Neural cell (in vitro differentiated cells): Measurements from ENCODE around the gene YPEL1. TPM values are rescaled to one million over a fixed set of nuclear protein-coding genes. Genes with fewer than 3 reads are reported as not detected.
"Not testable (repeated sequence)": the region's sequence is repeated elsewhere in the genome, so short reads cannot be mapped to it uniquely, and the experiment has no call there.

Experiments used
- H2AFZ ChIP-seq: fragments of 200-600, 300-800 bp; sonication (generic), shearing (Covaris generic); 2 replicates; pipeline ENCODE4 v1.6.0; 2014; ENCODE audit warnings: low read depth, mild to moderate bottlenecking, antibody characterized with exemption, low read length, moderate library complexity
- H3F3A ChIP-seq: fragments of 200-600 bp; shearing (Covaris generic); 2 replicates; pipeline ENCODE4 v1.6.1; 2016; ENCODE audit warnings: mild to moderate bottlenecking, moderate library complexity, mixed read lengths, antibody characterized with exemption, low read length; ENCODE audit not compliant: insufficient read depth, poor library complexity, severe bottlenecking
- H3K27ac ChIP-seq: fragments of 200-600, 300-800 bp; sonication (generic), shearing (Covaris generic); 2 replicates; pipeline ENCODE4 v1.5.1; 2014; ENCODE audit warnings: mild to moderate bottlenecking, low read length, moderate library complexity
- H3K27me3 ChIP-seq: fragments of 300-800, 200-600 bp; sonication (generic), shearing (Covaris generic); 2 replicates; pipeline ENCODE4 v1.6.0; 2014; ENCODE audit warnings: mild to moderate bottlenecking, low read depth, low read length, moderate library complexity; ENCODE audit not compliant: insufficient read depth
- H3K36me3 ChIP-seq: fragments of 300-800, 200-600 bp; sonication (generic), shearing (Covaris generic); 2 replicates; pipeline ENCODE4 v1.5.1; 2014; ENCODE audit warnings: mild to moderate bottlenecking, antibody characterized with exemption, low read length, moderate library complexity; ENCODE audit not compliant: insufficient read depth
- H3K4me2 ChIP-seq: fragments of 300-800, 200-600 bp; sonication (generic), shearing (Covaris generic); 2 replicates; pipeline ENCODE4 v1.6.0; 2014; ENCODE audit warnings: mild to moderate bottlenecking, low read length
- H3K4me3 ChIP-seq: fragments of 300-800, 200-600 bp; sonication (generic), shearing (Covaris generic); 2 replicates; pipeline ENCODE4 v1.5.1; 2014; ENCODE audit warnings: mild to moderate bottlenecking, low read length, moderate library complexity
- H3K79me2 ChIP-seq: fragments of 200-600 bp; shearing (Covaris generic); replicated peaks from 2 replicates; pipeline ENCODE4 v1.6.0; 2014; ENCODE audit warnings: mild to moderate bottlenecking, low read length, moderate library complexity; ENCODE audit not compliant: insufficient read depth
- H3K9ac ChIP-seq: fragments of 300-800, 200-600 bp; sonication (generic), shearing (Covaris generic); 2 replicates; pipeline ENCODE4 v1.6.1; 2016; ENCODE audit warnings: mild to moderate bottlenecking, low read length, mixed read lengths
- H3K9me2 ChIP-seq: fragments of 200-600 bp; shearing (Covaris generic); 2 replicates; pipeline ENCODE4 v1.6.1; 2016; ENCODE audit warnings: mild to moderate bottlenecking, low read length, mixed read lengths; ENCODE audit not compliant: insufficient read depth
- H3K9me3 ChIP-seq: fragments of 200-600, 300-800 bp; sonication (generic), shearing (Covaris generic); 2 replicates; pipeline ENCODE4 v1.6.1; 2016; ENCODE audit warnings: mild to moderate bottlenecking, mixed run types, low read length, moderate library complexity, mixed read lengths
- H4K20me1 ChIP-seq: fragments of 200-600 bp; shearing (Covaris generic); 2 replicates; pipeline ENCODE4 v1.6.1; 2016; ENCODE audit warnings: mild to moderate bottlenecking, mixed run types; ENCODE audit not compliant: insufficient read depth
- CTCF ChIP-seq: fragments of 450-650 bp; IDR thresholded peaks from 2 replicates; pipeline ENCODE4 v1.5.1; 2014; ENCODE audit warnings: antibody characterized with exemption, mild to moderate bottlenecking, moderate library complexity; ENCODE audit not compliant: poor library complexity, severe bottlenecking
- EP300 ChIP-seq: fragments of 450-650 bp; conservative IDR thresholded peaks from 2 replicates; pipeline ENCODE4 v1.6.1; 2014; ENCODE audit warnings: antibody characterized with exemption, mild to moderate bottlenecking, moderate library complexity; ENCODE audit not compliant: poor library complexity, severe bottlenecking
- EZH2 ChIP-seq: fragments of 200-600, 300-800 bp; shearing (Covaris generic), sonication (generic); IDR thresholded peaks from 2 replicates; pipeline ENCODE4 v1.6.1; 2014; ENCODE audit warnings: antibody characterized with exemption, low read length, borderline replicate concordance, mild to moderate bottlenecking; ENCODE audit not compliant: insufficient read depth, poor library complexity, severe bottlenecking
- MXI1 ChIP-seq: fragments of 450-650 bp; conservative IDR thresholded peaks from 2 replicates; pipeline ENCODE4 v1.6.1; 2014; ENCODE audit warnings: antibody characterized with exemption, mild to moderate bottlenecking; ENCODE audit not compliant: poor library complexity, severe bottlenecking
- POLR2AphosphoS5 ChIP-seq: IDR thresholded peaks from 2 replicates; pipeline ENCODE4 v1.6.1; 2012
- RAD21 ChIP-seq: fragments of 450-650 bp; conservative IDR thresholded peaks from 2 replicates; pipeline ENCODE4 v1.6.1; 2014; ENCODE audit warnings: antibody characterized with exemption, mild to moderate bottlenecking, moderate library complexity
- REST ChIP-seq: IDR thresholded peaks from 2 replicates; pipeline ENCODE4 v1.6.1; 2012; ENCODE audit warnings: borderline replicate concordance
- SMC3 ChIP-seq: fragments of 450-650 bp; conservative IDR thresholded peaks from 2 replicates; pipeline ENCODE4 v1.6.1; 2014; ENCODE audit warnings: antibody characterized with exemption, mild to moderate bottlenecking, moderate library complexity; ENCODE audit not compliant: poor library complexity
- TAF1 ChIP-seq: IDR thresholded peaks from 2 replicates; pipeline ENCODE4 v1.6.1; 2012; ENCODE audit warnings: low read depth
- polyA plus RNA-seq: library from polyadenylated mRNA; depleted of rRNA; stranded (reverse); fragments of >200 nt; gene quantifications from 2 replicates; pipeline ENCODE4 v1.2.3, GENCODE V29; 2014

Gene YPEL1
- polyA plus RNA-seq, 1 donor from 2014 or later: 38.0 TPM

- H3K9me3 ChIP-seq: no peaks in the 10 kb centered on the region
- no peaks in the 10 kb centered on the region for H3F3A ChIP-seq
- no peak overlapping the region for H3K9ac ChIP-seq
- H3K9me2 ChIP-seq: no peaks in the 10 kb centered on the region
- no peaks in the 10 kb centered on the region for H4K20me1 ChIP-seq
- H2AFZ ChIP-seq: no peak overlapping the region
- H3K36me3 ChIP-seq: no peaks in the 10 kb centered on the region
- peaks cover 4% of the 10 kb centered on the region for H3K79me2 ChIP-seq
- no peak overlapping the region for H3K27ac ChIP-seq
- no peaks in the 10 kb centered on the region for H3K27me3 ChIP-seq
- TF ChIP-seq MXI1 (no peak), SMC3 (no peak), EZH2 (no peak), RAD21 (no peak), REST (no peak), TAF1 (no peak), EP300 (no peak), POLR2AphosphoS5 (no peak), CTCF (no peak)
- H3K4me2 ChIP-seq: no peak overlapping the region
- H3K4me3 ChIP-seq: no peak overlapping the region
Measured at GRCh38 chr22:21719024-21719423, 16.6 kb downstream of the YPEL1 start.

GRCh38 chr22:21718499-21718898, 17.1 kb downstream of the YPEL1 start:
- peaks cover 4% of the 10 kb centered on the region for H3K79me2 ChIP-seq
- no peak for TF ChIP-seq EZH2
- no peak for TF ChIP-seq REST
- TF ChIP-seq MXI1: no peak
- no peak for TF ChIP-seq CTCF
- H3K4me3 ChIP-seq: no peak overlapping the region
- H2AFZ ChIP-seq: no peak overlapping the region
- H3K27ac ChIP-seq: no peak overlapping the region
- H3K9ac ChIP-seq: no peak overlapping the region
- no peaks in the 10 kb centered on the region for H3F3A ChIP-seq
- H3K9me3 ChIP-seq: no peaks in the 10 kb centered on the region
- no peak overlapping the region for H3K4me2 ChIP-seq
- H3K9me2 ChIP-seq: no peaks in the 10 kb centered on the region
- H3K27me3 ChIP-seq: no peaks in the 10 kb centered on the region
- H4K20me1 ChIP-seq: no peaks in the 10 kb centered on the region
- no peaks in the 10 kb centered on the region for H3K36me3 ChIP-seq

- not testable (repeated sequence) for H4K20me1 ChIP-seq, H3K4me2 ChIP-seq, H3K36me3 ChIP-seq, H3K9ac ChIP-seq, H3K79me2 ChIP-seq, H3K27me3 ChIP-seq, H2AFZ ChIP-seq, H3K9me2 ChIP-seq, H3K27ac ChIP-seq, H3F3A ChIP-seq, H3K9me3 ChIP-seq, H3K4me3 ChIP-seq
Measured at GRCh38 chr22:21716395-21717122, 19.0 kb downstream of the YPEL1 start.
